GM18517 (cell line): ENCODE results near the gene RACK1.
"Not testable (repeated sequence)": the region's sequence is repeated elsewhere in the genome, so short reads cannot be mapped to it uniquely, and the experiment has no call there.

ENCODE experiments used
- ATAC-seq: cut with Tn5 transposase; IDR thresholded peaks from one replicate; pipeline ENCODE4 v1.9.1; 2021; ENCODE audit warnings: mild to moderate bottlenecking, moderate library complexity; ENCODE audit not compliant: unreplicated experiment

RACK1 gene

DNA sequence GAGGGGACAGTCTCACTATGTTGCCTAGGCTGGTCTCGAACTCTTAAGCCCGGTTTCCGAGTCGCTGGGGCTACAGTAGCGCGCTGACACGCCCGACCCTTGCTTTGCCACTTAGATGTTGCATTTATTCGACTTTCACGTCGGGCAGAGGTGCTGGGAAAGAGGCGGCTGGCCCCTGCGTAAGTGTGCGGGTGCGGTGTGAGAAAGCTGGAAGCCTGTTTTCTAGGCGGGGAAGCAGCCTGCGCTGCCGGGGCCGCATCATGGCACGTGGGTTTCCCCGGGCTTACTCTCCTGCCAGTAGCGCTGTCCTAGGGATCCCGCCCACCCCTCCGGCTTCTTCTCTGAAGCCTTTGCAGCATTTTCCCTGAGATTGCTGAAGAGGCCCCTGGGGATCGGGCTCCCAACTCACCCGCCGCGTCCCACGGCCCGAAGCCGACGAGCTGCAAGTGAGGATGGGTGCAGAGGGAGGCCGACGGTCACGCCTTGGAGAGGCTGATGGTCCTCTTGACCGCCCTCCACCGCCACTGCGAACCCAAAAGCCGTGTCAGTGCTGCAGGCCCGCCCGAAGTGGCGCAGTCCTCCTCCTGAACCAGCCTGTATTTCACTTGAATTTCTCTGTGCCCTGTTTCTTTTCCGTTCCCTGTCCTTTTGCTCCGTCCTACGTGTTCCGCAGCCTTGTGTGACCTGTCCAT lies 26.4 kb downstream of the RACK1 start:
- ATAC-seq = peak; percentile 21

- no peak for ATAC-seq
Observed at GRCh38 chr5:181215997-181216989, 27.4 kb downstream of the RACK1 start.

- not testable (repeated sequence) for ATAC-seq
Observed at GRCh38 chr5:181214249-181214648, 29.5 kb downstream of the RACK1 start.

- no peak for ATAC-seq
Observed at GRCh38 chr5:181212934-181213333, 30.8 kb downstream of the RACK1 start.

- ATAC-seq = no peak
Observed at GRCh38 chr5:181212080-181212479, 31.6 kb downstream of the RACK1 start.

DNA sequence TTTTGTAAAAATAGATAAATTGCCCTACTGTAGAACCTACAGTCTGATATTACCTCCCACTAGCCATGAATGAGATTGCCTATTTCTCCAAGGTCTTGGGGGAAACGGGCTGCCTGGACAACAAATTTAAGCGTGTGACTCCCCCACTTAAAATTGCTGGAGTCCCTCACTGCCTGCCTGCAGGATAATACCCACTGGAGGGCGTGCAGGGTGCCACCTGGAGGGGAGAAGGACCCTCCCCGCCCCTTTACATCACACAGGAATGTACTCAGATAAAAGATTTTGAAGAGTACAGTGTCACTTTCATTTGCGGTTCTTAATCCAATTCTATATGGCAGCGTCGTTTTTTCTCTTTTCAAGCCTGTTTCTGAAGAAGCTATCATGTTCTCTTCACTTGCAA lies 32.5 kb downstream of the RACK1 start:
- ATAC-seq = no peak

- ATAC-seq = not testable (repeated sequence)
Observed at GRCh38 chr5:181210698-181211097, 33.0 kb downstream of the RACK1 start.

- not testable (repeated sequence) for ATAC-seq
Observed at GRCh38 chr5:181210148-181210547, 33.6 kb downstream of the RACK1 start.

DNA sequence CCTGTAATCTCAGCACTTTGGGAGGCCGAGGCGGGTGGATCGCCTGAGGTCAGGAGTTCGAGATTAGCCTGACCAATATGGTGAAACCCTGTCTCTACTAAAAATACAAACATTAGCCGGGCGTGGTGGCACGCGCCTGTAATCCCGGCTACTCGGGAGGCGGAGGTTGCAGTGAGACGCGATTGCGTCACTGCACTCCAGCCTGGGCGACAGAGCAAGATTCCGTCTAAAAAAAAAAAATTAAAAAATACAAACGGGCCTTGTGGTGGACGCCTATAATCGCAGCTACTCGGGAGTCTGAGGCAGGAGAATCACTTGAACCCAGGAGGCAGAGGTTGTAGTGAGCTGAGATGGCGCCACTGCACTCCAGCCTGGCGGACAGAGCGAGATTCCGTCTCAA lies 34.7 kb downstream of the RACK1 start:
- not testable (repeated sequence) for ATAC-seq

DNA sequence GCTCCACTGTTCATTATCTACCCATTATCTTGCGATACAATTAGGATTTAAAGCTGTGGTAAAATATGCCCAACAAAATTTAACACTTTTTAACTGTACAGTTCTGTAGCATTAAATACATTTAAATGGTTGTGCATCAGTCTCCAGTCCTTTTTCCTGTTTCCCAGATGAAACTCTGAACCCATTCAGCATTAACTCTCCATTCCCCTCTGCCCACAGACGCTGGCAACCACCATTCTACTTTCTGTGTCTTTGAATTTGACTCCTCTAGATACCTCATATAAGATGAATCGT lies 35.8 kb downstream of the RACK1 start:
- ATAC-seq = no peak

DNA sequence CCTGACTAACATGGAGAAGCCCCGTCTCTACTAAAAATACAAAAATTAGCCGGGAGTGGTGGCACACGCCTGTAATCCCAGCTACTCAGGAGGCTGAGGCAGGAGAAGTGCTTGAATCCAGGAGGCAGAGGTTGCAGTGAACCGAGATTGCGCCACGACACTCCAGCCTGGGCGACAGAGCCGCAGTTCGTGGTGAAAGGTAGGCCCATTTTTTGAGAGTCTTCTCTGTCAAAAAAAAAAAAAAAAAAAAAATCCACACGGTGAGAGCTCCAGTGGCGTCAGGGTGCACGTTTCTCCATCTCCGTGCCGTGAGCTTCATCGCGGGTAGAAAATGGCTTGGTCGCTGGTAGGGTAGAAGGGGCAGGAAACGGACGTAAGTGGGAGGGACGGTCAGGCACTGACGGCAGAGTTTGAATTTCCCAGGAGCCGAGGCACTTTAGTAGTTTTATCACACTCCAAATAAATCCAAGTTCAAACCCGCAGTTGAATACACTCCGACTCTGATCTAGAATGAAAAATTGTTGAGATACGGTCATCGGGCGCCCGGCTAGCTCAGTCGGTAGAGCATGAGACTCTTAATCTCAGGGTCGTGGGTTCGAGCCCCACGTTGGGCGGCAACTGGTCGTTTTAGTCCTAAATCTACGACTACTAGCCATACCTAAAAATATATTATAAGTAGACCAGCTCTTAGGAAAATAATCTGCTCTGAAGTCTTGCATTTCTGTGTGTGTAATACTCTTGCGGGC lies 36.3 kb downstream of the RACK1 start:
- peak; percentile 37 for ATAC-seq

DNA sequence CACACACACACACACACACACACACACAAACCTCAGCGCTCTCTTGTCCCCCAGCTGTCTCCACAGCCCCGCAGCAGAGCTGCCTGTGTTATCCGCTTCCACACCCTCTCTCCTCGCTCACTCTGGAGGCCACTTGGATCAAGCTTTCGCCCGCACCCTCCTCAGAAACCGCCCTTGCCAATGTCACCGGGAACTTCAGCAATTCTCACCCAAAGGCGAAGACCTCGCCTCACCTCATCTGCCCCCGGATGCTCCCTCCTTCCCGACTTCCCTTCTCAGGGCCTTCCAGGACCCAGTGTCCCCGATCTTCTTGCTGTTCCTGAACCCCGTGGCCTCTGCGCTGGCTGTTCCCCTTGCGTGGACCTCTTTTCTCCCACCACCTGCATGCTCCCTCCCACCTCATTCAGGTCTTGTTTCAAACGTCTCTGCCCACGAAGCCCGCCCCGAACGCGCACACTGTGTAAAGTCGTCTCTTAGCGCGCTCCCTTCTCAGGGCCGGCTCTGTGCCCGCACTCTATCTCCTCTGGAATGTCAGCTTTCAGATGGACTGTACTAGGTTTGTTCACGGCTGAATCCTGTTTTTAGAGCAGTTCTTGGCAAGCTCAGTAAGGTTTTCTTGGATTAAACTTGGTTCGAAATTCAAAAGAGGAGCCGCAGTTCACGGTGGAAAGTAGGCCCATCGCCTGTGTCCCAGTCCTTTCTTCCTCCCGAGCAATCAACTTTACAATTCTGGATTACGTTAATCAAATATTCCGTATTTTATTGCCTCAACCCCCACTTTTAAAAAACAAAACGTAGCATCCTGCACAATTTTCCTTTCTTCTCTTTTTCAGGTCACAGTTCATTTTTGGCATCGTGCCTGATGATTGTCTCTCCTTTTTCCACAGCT lies 37.7 kb downstream of the RACK1 start:
- ATAC-seq = no peak

- ATAC-seq = no peak
Observed at GRCh38 chr5:181204826-181205760, 38.6 kb downstream of the RACK1 start, which contains the start of gene TRIM7. TSS of gene TRIM7 (minus strand) at chr5:181205196. CDS start at chr5:181205110, 86 bp downstream.

- no peak for ATAC-seq
Observed at GRCh38 chr5:181204113-181204825, 39.4 kb downstream of the RACK1 start.

- no peak for ATAC-seq
Observed at GRCh38 chr5:181203777-181204112, 40.0 kb downstream of the RACK1 start.

GRCh38 chr5:181203093-181203711 lies 40.5 kb downstream of the RACK1 start:
- ATAC-seq = no peak

DNA sequence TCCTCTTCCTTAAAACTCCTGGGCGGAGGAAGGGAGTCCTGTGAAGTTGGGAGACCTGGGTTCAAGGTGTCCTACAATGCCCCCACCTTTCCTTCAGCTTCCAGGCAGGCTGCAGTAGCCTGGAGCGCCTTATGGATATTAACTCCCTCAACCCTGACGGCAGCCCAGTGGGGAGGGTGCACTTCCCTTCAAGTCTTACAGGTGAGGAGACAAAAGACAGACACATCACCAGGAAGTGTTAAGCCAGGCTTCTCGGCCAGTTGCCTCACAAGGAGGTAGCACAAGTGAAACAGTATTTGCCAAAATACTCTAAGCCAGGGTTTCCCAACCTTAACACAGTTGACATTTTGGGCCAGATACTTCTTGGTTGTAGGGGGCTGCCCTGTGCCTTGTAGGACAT lies 42.9 kb downstream of the RACK1 start:
- no peak for ATAC-seq

- no peak for ATAC-seq
Observed at GRCh38 chr5:181199881-181200638, 43.6 kb downstream of the RACK1 start.
